Measurements from ENCODE around the gene CACNG3. TPM values are rescaled to one million over a fixed set of nuclear protein-coding genes. Genes with fewer than 3 reads are reported as not detected.

Gene CACNG3
- total and polyA plus RNA-seq, 2 donors (not counting 1 experiment from before 2014, with no cell fraction given) = not detected

DNA sequence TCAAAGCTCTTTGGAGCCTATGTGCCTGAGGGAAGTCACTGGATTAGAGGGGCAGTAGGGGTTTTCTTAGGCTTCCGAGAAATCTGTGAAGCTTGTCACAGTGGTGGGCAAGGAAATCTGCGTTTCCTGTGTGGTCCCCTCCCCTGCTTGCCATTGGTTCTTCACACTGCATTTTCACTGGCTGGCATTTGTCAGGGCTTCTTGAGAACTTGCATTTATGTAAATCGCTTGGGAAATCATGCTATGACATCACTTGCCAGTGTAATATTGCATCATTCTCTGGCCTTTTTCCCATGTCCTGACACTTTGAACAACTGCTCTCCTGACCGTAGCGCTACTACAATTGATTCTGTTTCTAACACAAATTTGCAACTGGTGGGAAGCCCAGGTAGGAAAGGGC is 1.8 kb downstream of the CACNG3 start:
- Histone ChIP-seq H2AFZ (ENCODE audit: insufficient read depth, low read depth, low read length, poor library complexity, severe bottlenecking) (no peak overlapping the region), H3K4me1 (ENCODE audit: control insufficient read depth in 2 of 2, insufficient read depth in 2 of 2, low read length in 2 of 2) (no peaks in the 10 kb centered on the region), H3K36me3 (replicated peaks in 1 of 2; ENCODE audit: control extremely low read depth in 1 of 2, control insufficient read depth in 1 of 2, extremely low read depth in 1 of 2, insufficient read depth in 2 of 2, low read length in 1 of 2) (no peaks in the 10 kb centered on the region), H3K4me2 (replicated peaks; ENCODE audit: low read depth, low read length, poor library complexity, severe bottlenecking) (no peak overlapping the region), H4K20me1 (ENCODE audit: control insufficient read depth, insufficient read depth, low read length, poor library complexity, severe bottlenecking) (no peaks in the 10 kb centered on the region), H3K9ac (ENCODE audit: low read length) (no peak overlapping the region), H3K9me3 (ENCODE audit: control extremely low read depth in 1 of 3, control insufficient read depth in 2 of 3, insufficient read depth in 1 of 3, low read length in 2 of 3) (peaks cover 0 to 12% (median 0%) of the 10 kb centered on the region in 3 donors), H3K4me3 (ENCODE audit: control extremely low read depth in 1 of 5, extremely low read depth in 1 of 5, insufficient read depth in 1 of 5, low read depth in 2 of 5, low read length in 4 of 5) (no peak overlapping the region), H3K27me3 (replicated peaks in 1 of 4; ENCODE audit: control extremely low read depth in 1 of 4, control insufficient read depth in 3 of 4, insufficient read depth in 4 of 4, low read length in 3 of 4) (peaks cover 0 to 70% (median 55%) of the 10 kb centered on the region in 4 experiments), H3K27ac (ENCODE audit: low read length in 2 of 2) (no peak overlapping the region), H3K79me2 (ENCODE audit: control insufficient read depth, insufficient read depth, low read length) (no peaks in the 10 kb centered on the region)
- H3K4me3 Mint-ChIP-seq = no peak overlapping the region
- 51% methylated on average over 5 of the region's 5 CpGs for WGBS (ENCODE audit: insufficient coverage)
- DNase-seq (no peak), ATAC-seq (ENCODE audit: low read depth) (no peak)
- ChIA-PET CTCF (interaction anchor here (7.5 kb wide), 1 partner anchor 188 kb away, joined by 117 read pairs; no protein-coding TSS in a partner anchor), POLR2A (no interaction called here)
- no peaks in the 10 kb centered on the region for H3K4me1 Mint-ChIP-seq
- H3K9me3 Mint-ChIP-seq (ENCODE audit: insufficient read depth) = no peaks in the 10 kb centered on the region
- H3K27me3 Mint-ChIP-seq = peaks cover 77% of the 10 kb centered on the region
- intact Hi-C loops (cut with micrococcal nuclease) = no loop called here
- H3K27ac Mint-ChIP-seq = no peak overlapping the region
- no peak for TF ChIP-seq EZH2 (IDR thresholded peaks at IDR 0.05; ENCODE audit: borderline replicate concordance, insufficient read depth, low read depth, low read length, poor library complexity, severe bottlenecking)
- TF ChIP-seq, protein P1, sequence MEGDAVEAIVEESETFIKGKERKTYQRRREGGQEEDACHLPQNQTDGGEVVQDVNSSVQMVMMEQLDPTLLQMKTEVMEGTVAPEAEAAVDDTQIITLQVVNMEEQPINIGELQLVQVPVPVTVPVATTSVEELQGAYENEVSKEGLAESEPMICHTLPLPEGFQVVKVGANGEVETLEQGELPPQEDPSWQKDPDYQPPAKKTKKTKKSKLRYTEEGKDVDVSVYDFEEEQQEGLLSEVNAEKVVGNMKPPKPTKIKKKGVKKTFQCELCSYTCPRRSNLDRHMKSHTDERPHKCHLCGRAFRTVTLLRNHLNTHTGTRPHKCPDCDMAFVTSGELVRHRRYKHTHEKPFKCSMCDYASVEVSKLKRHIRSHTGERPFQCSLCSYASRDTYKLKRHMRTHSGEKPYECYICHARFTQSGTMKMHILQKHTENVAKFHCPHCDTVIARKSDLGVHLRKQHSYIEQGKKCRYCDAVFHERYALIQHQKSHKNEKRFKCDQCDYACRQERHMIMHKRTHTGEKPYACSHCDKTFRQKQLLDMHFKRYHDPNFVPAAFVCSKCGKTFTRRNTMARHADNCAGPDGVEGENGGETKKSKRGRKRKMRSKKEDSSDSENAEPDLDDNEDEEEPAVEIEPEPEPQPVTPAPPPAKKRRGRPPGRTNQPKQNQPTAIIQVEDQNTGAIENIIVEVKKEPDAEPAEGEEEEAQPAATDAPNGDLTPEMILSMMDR (IDR thresholded peaks at IDR 0.05) = no peak

DNA sequence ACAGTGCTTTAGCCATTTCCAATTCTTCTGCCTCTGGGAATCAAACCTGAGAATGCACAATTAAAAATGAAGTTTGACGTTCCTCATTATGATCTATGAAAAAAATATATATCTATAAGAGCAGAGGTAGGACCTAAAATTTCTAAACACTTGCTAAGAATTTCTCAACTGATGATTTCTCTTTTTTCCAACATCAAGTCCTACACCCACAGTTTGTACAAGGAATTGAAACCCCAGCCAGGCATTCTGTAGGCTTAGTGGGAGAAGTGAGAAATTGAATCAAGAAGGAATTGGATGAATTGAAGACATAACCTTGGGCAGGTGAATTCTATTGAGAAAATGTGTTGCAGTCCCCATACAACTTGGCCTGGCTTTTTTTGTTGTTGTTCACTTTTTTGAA is 2.7 kb downstream of the CACNG3 start:
- no peaks in the 10 kb centered on the region for H3K9me3 Mint-ChIP-seq (ENCODE audit: insufficient read depth)
- Histone ChIP-seq H3K4me3 (ENCODE audit: control extremely low read depth in 1 of 5, extremely low read depth in 1 of 5, insufficient read depth in 1 of 5, low read depth in 2 of 5, low read length in 4 of 5) (no peak overlapping the region), H3K36me3 (replicated peaks in 1 of 2; ENCODE audit: control extremely low read depth in 1 of 2, control insufficient read depth in 1 of 2, extremely low read depth in 1 of 2, insufficient read depth in 2 of 2, low read length in 1 of 2) (no peaks in the 10 kb centered on the region), H3K27ac (ENCODE audit: low read length in 2 of 2) (no peak overlapping the region), H3K27me3 (replicated peaks in 1 of 4; ENCODE audit: control extremely low read depth in 1 of 4, control insufficient read depth in 3 of 4, insufficient read depth in 4 of 4, low read length in 3 of 4) (peaks cover 0 to 64% (median 49%) of the 10 kb centered on the region in 4 experiments), H3K9me3 (ENCODE audit: control extremely low read depth in 1 of 3, control insufficient read depth in 2 of 3, insufficient read depth in 1 of 3, low read length in 2 of 3) (peaks cover 0 to 12% (median 0%) of the 10 kb centered on the region in 3 donors), H3K79me2 (ENCODE audit: control insufficient read depth, insufficient read depth, low read length) (no peaks in the 10 kb centered on the region), H4K20me1 (ENCODE audit: control insufficient read depth, insufficient read depth, low read length, poor library complexity, severe bottlenecking) (no peaks in the 10 kb centered on the region), H2AFZ (ENCODE audit: insufficient read depth, low read depth, low read length, poor library complexity, severe bottlenecking) (no peak overlapping the region), H3K9ac (ENCODE audit: low read length) (no peak overlapping the region), H3K4me1 (ENCODE audit: control insufficient read depth in 2 of 2, insufficient read depth in 2 of 2, low read length in 2 of 2) (no peaks in the 10 kb centered on the region), H3K4me2 (replicated peaks; ENCODE audit: low read depth, low read length, poor library complexity, severe bottlenecking) (no peak overlapping the region)
- TF ChIP-seq, protein P1 (IDR thresholded peaks at IDR 0.05) = no peak
- TF ChIP-seq EZH2 (IDR thresholded peaks at IDR 0.05; ENCODE audit: borderline replicate concordance, insufficient read depth, low read depth, low read length, poor library complexity, severe bottlenecking) = no peak
- no peak overlapping the region for H3K27ac Mint-ChIP-seq
- H3K27me3 Mint-ChIP-seq = peaks cover 72% of the 10 kb centered on the region
- ATAC-seq (ENCODE audit: low read depth) = no peak
- CTCF ChIA-PET = no interaction called here
- intact Hi-C loops (cut with micrococcal nuclease) = no loop called here
- DNase-seq = no peak
- no peaks in the 10 kb centered on the region for H3K4me1 Mint-ChIP-seq
- POLR2A ChIA-PET = no interaction called here
- WGBS (ENCODE audit: insufficient coverage) = no CpG with 5 or more reads among the region's 1 CpG
- H3K4me3 Mint-ChIP-seq = no peak overlapping the region
